ENCODE results near the gene WNK2. TPM values are rescaled to one million over a fixed set of nuclear protein-coding genes. Genes with fewer than 3 reads are reported as not detected.

Gene WNK2
- total RNA-seq, 1 donor from 2014 or later = 2.7 TPM

DNA sequence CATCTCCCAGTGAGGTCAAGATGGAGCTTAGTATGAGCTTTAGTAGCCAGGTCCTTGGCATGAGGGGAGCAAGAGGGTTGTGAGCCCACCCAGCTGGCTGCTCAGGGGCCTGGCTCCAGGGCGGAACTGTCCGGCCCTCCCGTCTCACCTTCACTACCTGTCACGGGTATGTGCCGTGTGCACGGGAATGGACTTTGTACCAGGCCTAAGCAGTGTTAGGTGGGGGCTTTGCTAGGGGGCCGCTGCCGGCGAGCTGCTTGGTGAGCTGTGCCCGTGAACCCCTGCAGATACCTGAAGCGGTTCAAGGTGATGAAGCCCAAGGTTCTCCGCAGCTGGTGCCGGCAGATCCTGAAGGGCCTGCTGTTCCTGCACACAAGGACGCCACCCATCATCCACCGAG is 46.7 kb downstream of the WNK2 start:
- Mint-ChIP-seq H3K27ac (no peak overlapping the region), H3K4me3 (no peak overlapping the region), H3K4me1 (peaks cover 2% of the 10 kb centered on the region), H3K36me3 (ENCODE audit: low read depth) (no peaks in the 10 kb centered on the region), H3K9me3 (no peaks in the 10 kb centered on the region), H3K27me3 (peaks cover 2% of the 10 kb centered on the region)
- intact Hi-C loops (cut with micrococcal nuclease) = no loop called here
- no peak for DNase-seq

DNA sequence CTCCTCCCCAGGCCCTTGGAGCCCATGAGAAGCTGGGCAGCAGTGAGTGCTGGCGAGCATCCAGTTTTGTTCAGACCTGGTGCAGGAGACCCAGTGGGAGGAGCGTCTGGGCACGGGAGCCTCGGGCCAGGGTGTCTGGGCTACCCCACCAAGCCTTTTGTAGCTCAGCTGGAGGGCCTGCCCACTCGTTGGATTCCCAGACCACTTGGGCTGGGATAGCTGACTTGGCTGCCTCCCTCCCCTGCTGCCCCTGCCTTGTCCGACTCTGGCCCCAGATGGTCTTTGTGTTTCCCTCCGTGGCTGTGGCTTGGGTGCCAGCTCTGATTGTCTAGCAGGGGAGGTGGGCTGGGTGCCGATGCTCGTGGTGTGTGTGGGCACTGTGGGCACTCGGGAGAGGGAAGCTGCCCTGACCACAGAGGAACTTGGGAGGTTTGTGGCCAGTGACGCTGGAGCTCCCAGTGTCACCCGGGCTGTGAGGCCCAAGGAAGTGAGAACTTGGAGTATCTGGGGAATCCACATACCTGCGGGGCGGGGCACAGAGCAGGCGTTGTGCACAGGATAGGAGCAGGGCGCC is 47.3 kb downstream of the WNK2 start:
- Mint-ChIP-seq H3K4me3 (no peak overlapping the region), H3K27ac (no peak overlapping the region), H3K27me3 (peaks cover 2% of the 10 kb centered on the region), H3K4me1 (peaks cover 2% of the 10 kb centered on the region), H3K36me3 (ENCODE audit: low read depth) (no peaks in the 10 kb centered on the region), H3K9me3 (no peaks in the 10 kb centered on the region)
- intact Hi-C loops (cut with micrococcal nuclease) = no loop called here
- no peak for DNase-seq

DNA sequence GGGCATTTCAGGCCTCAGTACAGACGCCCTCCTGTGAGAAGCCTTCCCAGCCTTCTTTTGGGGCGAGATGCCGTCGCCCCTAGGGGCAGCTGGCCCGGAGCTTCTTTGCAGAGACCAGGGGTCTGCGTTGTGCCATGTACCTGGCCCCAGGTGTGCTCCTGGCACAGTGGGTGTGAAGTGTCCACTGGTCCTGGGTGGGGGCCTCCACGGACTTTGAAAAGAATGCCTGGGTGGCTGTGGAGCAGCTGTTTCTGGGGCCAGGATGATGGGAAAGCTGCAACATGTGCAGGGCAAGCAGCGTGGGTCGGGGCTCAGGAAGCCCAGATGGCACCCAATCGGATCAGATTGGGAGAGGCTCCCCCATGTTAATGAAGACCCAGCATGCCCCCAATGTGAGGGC is 47.8 kb downstream of the WNK2 start:
- H3K9me3 Mint-ChIP-seq = no peaks in the 10 kb centered on the region
- H3K4me1 Mint-ChIP-seq = peaks cover 2% of the 10 kb centered on the region
- H3K4me3 Mint-ChIP-seq = no peak overlapping the region
- peaks cover 2% of the 10 kb centered on the region for H3K27me3 Mint-ChIP-seq
- intact Hi-C loops (cut with micrococcal nuclease) = no loop called here
- no peaks in the 10 kb centered on the region for H3K36me3 Mint-ChIP-seq (ENCODE audit: low read depth)
- DNase-seq = no peak
- H3K27ac Mint-ChIP-seq = no peak overlapping the region

DNA sequence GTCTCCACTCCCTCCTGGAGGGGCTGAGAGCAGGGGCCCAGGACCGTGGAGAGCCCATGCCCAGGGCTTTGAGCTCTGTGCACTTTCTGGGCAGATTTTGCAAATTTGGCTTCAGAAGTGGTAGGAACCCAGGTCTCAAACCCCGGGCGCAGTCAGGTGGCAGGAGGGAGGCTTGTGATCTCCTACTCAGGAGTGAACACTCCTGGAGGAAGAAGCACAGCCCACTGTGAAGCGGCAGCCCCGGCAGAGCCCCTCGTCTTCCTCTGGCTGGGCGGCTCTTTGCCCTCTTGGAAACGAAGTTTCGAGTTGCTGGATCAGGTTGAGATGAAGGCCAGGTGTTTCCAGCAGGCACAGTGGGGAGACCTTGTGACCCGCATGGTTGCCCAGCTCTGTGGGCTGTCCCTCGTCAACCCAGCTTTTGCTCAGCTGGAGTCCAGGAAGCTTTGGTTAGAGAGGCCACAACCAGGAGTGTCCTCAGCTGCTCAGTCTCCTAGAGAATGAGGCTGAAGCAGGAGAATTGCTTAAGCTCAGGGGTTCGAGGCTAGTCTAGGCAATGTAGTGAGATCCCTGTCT is 48.5 kb downstream of the WNK2 start:
- intact Hi-C loops (cut with micrococcal nuclease) = no loop called here
- H3K9me3 Mint-ChIP-seq = no peaks in the 10 kb centered on the region
- no peaks in the 10 kb centered on the region for H3K36me3 Mint-ChIP-seq (ENCODE audit: low read depth)
- peaks cover 2% of the 10 kb centered on the region for H3K27me3 Mint-ChIP-seq
- H3K27ac Mint-ChIP-seq = no peak overlapping the region
- H3K4me3 Mint-ChIP-seq = no peak overlapping the region
- H3K4me1 Mint-ChIP-seq = peaks cover 8% of the 10 kb centered on the region
- DNase-seq = no peak

DNA sequence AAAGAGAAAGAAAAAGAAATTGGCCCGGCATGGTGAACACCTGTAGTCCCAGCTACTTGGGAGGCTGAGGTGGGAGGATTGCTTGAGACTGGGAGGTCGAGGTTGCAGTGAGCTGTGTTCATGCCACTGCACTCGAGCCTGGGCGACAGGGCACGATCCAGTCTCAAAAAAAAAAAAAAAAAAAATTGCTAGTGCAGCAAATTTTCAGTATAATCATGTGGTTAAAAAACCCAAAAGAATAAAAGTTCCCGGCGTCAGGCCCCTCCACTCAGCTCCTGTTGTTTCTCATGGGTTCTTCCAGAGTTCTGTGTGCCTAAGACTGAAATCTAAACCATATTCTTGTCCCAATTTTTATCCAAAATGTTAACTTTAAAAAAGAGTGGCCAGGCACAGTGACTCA is 49.1 kb downstream of the WNK2 start:
- no peaks in the 10 kb centered on the region for H3K36me3 Mint-ChIP-seq (ENCODE audit: low read depth)
- peaks cover 2% of the 10 kb centered on the region for H3K27me3 Mint-ChIP-seq
- peaks cover 12% of the 10 kb centered on the region for H3K4me1 Mint-ChIP-seq
- no peak overlapping the region for H3K4me3 Mint-ChIP-seq
- H3K9me3 Mint-ChIP-seq = no peaks in the 10 kb centered on the region
- no peak overlapping the region for H3K27ac Mint-ChIP-seq
- DNase-seq = no peak
- intact Hi-C loops (cut with micrococcal nuclease) = no loop called here

DNA sequence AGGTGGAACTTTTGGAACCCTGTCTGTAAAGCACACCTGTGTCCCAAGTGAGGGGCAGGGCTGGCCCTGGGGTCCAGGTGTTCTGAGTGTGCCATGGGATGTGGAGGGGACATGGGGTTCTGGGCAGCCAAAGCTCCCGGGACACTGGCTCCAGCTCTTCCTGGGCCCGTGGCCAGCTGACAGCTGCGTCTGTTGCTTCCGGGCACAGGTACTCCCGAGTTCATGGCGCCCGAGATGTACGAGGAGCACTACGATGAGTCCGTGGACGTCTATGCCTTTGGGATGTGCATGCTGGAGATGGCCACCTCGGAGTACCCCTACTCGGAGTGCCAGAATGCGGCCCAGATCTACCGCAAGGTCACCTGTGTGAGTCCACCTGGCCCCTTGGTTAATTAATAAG is 50.7 kb downstream of the WNK2 start:
- Mint-ChIP-seq H3K27ac (no peak overlapping the region), H3K27me3 (peaks cover 2% of the 10 kb centered on the region), H3K4me1 (peaks cover 13% of the 10 kb centered on the region), H3K4me3 (no peak overlapping the region), H3K9me3 (no peaks in the 10 kb centered on the region), H3K36me3 (ENCODE audit: low read depth) (no peaks in the 10 kb centered on the region)
- no peak for DNase-seq
- intact Hi-C loops (cut with micrococcal nuclease) = no loop called here

DNA sequence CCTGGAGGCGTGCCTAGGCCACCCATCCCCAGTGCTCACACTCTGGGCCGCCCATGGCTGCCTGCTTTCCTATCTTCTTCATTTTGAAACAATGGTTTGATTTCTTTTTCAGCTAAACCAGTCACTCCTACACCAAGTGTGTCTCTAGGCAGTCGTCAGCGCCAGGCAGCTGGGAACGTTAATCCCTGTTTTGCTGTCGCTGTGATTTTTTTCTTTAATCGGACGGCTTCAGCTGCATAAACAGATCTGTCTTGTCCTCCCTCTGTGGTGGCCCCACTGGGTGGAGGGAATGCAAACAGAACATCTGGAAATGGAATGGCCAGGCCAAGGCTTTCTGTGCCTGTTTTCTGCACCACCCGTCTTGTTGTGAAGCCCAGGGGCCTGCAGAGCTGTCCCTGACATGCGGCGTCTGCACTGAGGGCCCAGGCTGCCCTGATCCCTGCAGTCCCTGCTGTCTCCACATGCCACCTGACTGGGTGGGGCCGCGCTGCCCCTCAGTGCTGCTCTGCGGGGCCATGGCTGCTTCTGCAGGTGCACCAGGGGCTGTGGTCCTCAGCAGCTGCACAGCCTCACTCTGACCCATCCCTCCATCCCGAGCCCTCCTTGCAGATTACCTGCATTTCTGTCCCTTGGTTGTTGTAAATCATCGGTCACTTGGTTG is 51.5 kb downstream of the WNK2 start:
- intact Hi-C loops (cut with micrococcal nuclease) = no loop called here
- no peak for DNase-seq
- Mint-ChIP-seq H3K27ac (no peak overlapping the region), H3K4me1 (peaks cover 13% of the 10 kb centered on the region), H3K36me3 (ENCODE audit: low read depth) (no peaks in the 10 kb centered on the region), H3K9me3 (no peaks in the 10 kb centered on the region), H3K27me3 (peaks cover 2% of the 10 kb centered on the region), H3K4me3 (no peak overlapping the region)

DNA sequence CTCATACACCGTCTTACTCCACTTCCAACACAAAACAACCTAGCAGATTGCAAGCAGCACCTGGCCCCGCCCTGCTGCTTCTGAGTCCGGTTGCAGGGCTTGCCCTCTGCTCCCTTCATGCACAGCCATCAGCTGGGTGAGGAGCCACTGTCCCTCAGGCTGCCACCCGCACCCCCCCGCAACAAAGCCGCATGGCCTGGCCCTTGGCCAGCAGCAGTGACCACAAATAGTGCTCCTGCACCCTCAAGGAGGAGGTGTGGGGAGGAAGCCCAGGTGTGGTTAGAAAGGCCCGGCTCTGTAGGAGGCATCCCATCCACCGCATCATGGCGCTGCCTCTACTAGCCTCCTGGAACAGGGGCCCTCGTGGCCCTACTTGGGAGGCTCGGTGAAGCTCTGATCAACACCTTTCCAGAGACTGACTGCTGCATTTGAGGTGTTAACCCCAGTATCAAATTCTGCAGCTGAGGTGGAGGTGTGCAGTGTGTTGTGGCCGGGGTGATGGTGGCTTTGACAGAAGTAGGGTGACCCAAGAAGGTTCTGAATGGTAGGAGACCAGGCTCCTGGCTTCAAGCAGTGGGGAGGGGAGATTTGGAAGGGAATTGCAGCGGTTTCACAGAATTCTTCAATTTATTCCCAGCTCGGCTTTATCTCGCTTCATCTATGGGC is 52.7 kb downstream of the WNK2 start:
- intact Hi-C loops (cut with micrococcal nuclease) = no loop called here

DNA sequence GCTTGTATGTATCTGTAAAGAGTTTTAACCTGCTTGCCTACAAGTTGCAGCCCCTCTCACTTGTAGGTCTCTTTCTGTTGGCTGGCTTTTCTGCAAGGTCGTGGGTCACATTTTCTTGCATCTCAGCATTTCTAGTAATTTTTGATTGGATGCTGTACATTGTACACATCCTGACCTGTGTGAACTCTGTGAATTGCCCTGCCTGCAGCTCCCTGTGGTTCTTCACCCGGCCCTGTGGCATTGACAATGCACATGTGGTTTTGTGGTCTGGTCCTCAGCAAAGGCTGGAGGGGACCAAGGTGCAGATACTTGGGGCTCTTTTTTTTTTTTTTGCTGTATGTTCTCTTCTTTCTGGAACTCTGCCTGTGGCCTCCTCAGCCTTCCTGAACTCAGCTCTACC is 53.6 kb downstream of the WNK2 start:
- H3K4me3 Mint-ChIP-seq = no peak overlapping the region
- no peaks in the 10 kb centered on the region for H3K9me3 Mint-ChIP-seq
- peak; percentile 70 for DNase-seq
- no peaks in the 10 kb centered on the region for H3K27me3 Mint-ChIP-seq
- no peaks in the 10 kb centered on the region for H3K36me3 Mint-ChIP-seq (ENCODE audit: low read depth)
- H3K4me1 Mint-ChIP-seq = peaks cover 11% of the 10 kb centered on the region
- intact Hi-C loops (cut with micrococcal nuclease) = no loop called here
- no peak overlapping the region for H3K27ac Mint-ChIP-seq

More for the DNA sequence above, 52.7 kb downstream of the WNK2 start:
- Mint-ChIP-seq H3K27me3 (no peaks in the 10 kb centered on the region), H3K27ac (no peak overlapping the region), H3K4me1 (peaks cover 11% of the 10 kb centered on the region), H3K9me3 (no peaks in the 10 kb centered on the region), H3K4me3 (no peak overlapping the region), H3K36me3 (ENCODE audit: low read depth) (no peaks in the 10 kb centered on the region)
- DNase-seq = no peak

DNA sequence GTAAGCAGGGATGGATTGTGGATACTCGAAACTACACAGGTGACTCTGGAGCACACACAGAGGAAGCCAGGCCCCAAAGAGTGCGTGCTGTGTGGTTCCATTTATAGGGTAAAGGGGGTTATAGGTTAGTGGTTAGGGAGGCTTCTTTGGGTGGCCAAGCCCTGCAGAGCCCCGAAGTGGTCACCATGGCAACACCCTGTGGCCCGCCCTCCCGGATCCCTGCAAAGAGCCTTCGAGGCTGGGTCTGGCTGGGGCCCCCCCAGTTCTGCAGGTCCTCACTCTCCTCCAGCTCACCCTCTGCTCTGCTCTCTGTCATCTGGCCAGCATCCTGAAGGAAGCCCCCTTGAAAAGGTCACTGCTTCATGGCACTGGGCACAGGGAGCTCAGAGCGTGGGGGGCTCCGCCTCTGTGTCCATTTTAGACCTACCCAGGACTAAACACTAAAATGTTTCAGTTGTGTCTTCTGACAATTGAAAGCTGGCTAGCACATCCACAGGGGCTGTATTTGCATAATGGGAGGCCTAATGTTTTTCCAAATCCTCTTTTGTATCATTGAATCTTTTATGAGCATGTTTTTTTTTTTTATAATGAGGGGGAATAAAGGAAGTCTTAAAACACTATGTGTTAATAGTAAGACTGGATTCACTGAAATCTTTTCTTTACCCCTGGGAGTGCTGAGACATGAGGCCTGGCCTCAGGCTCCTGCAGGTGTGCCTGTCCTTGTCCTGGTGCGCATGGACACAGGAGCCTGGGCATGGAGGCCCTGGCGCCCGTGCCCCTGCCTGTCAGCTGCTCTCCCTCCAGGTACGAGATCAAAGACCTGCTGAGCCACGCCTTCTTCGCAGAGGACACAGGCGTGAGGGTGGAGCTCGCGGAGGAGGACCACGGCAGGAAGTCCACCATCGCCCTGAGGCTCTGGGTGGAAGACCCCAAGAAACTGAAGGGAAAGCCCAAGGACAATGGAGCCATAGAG is 55.3 kb downstream of the WNK2 start:
- Mint-ChIP-seq H3K27me3 (no peaks in the 10 kb centered on the region), H3K36me3 (ENCODE audit: low read depth) (no peaks in the 10 kb centered on the region), H3K27ac (no peak overlapping the region), H3K4me1 (peaks cover 11% of the 10 kb centered on the region), H3K9me3 (no peaks in the 10 kb centered on the region), H3K4me3 (no peak overlapping the region)
- no peak for DNase-seq
- intact Hi-C loops (cut with micrococcal nuclease) = no loop called here

DNA sequence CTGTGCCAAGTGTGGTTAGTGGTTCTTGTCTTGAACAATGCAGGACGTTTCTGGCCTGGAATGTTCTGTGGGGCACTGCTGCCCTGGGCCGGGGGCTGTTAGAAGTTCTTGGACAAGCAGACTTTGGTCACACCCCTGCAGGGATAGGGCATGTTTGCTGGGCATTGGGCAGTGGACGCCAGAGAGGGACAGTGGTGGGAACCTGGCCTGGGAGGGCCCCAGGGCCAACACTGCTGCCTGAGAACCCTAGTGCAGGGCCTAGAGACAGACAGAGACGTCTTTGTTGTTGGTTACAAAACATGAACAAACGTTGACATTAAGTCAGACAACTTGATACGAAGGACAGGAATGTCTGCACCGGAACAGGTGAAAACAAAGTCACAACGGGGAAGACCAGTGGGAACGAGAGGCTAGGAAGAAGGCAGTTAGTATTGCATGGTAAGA is 57.0 kb downstream of the WNK2 start:
- Mint-ChIP-seq H3K9me3 (no peaks in the 10 kb centered on the region), H3K36me3 (ENCODE audit: low read depth) (no peaks in the 10 kb centered on the region), H3K4me1 (peaks cover 11% of the 10 kb centered on the region), H3K4me3 (no peak overlapping the region), H3K27me3 (no peaks in the 10 kb centered on the region), H3K27ac (no peak overlapping the region)
- intact Hi-C loops (cut with micrococcal nuclease) = no loop called here
- DNase-seq = no peak

DNA sequence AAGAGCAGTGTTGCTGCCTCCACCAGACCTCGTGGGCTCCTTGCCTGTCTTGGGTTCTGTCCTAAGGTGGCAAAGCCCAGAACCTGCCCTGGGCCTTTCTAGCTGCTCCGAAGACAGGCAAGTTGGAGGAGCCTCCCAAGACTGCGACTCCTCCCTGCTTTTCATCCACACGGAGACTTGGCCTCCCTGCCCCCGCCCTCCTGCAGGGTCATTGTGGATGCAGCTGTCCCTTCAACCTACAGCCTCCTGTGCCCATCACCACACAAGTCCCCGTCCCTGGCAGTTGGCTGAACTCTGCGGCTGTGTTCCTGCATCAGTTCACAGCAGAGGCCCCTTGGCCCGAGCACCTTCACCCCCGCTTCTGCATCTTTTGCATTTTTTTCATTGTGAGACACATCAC is 59.2 kb downstream of the WNK2 start:
- no peak overlapping the region for H3K4me3 Mint-ChIP-seq
- no peaks in the 10 kb centered on the region for H3K36me3 Mint-ChIP-seq (ENCODE audit: low read depth)
- H3K27me3 Mint-ChIP-seq = no peaks in the 10 kb centered on the region
- intact Hi-C loops (cut with micrococcal nuclease) = no loop called here
- DNase-seq = no peak
- H3K9me3 Mint-ChIP-seq = no peaks in the 10 kb centered on the region
- H3K27ac Mint-ChIP-seq = no peak overlapping the region
- H3K4me1 Mint-ChIP-seq = no peaks in the 10 kb centered on the region

DNA sequence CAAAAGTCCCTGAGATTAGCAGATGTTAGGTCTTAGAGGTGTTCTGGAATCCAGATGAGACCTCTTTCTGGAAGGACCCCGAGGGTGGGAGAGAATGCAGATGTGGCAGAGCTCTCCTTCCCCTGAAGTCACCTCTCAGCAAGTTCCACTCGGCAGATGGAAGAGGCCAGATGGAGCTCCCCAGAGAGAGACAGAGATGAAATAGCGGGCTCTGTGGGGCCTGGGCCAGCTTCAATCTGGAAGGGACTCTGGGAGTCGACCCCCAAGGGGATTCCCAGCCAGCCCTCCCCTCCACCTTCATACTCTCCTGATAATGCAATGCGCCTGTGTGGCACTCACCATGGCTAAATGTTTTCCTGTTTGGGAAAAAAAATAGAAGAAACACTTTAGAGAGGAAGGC is 60.2 kb downstream of the WNK2 start:
- Mint-ChIP-seq H3K4me3 (no peak overlapping the region), H3K9me3 (no peaks in the 10 kb centered on the region), H3K4me1 (no peaks in the 10 kb centered on the region), H3K36me3 (ENCODE audit: low read depth) (no peaks in the 10 kb centered on the region), H3K27ac (no peak overlapping the region), H3K27me3 (no peaks in the 10 kb centered on the region)
- no peak for DNase-seq
- intact Hi-C loops (cut with micrococcal nuclease) = no loop called here
